LNCaP clone FGC (cell line): ENCODE results near the gene RASD1.

Experiments used
- DNase-seq: peaks from one replicate; pipeline ENCODE4 v3.0.0-alpha.2; 2011; ENCODE audit warnings: low read depth
- H3K4me3 ChIP-seq: 2 replicates; pipeline ENCODE4 v1.5.1; 2011; ENCODE audit warnings: mild to moderate bottlenecking, low read depth, low read length, control low read depth
- CTCF ChIP-seq: IDR thresholded peaks from 2 replicates; pipeline ENCODE4 v1.5.1; 2012; ENCODE audit warnings: mild to moderate bottlenecking; ENCODE audit not compliant: control insufficient read depth, insufficient read depth; ENCODE audit errors: extremely low read depth

Gene RASD1

GRCh38 chr17:17514361-17514992 lies 18.3 kb upstream of the RASD1 start:
- DNase-seq, result no peak
- H3K4me3 ChIP-seq, result no peak overlapping the region
- TF ChIP-seq CTCF, result no peak

GRCh38 chr17:17513626-17514025 lies 17.4 kb upstream of the RASD1 start:
- no peak overlapping the region for H3K4me3 ChIP-seq
- no peak for TF ChIP-seq CTCF
- no peak for DNase-seq

GRCh38 chr17:17512866-17513265 lies 16.7 kb upstream of the RASD1 start:
- H3K4me3 ChIP-seq, result no peak overlapping the region
- no peak for TF ChIP-seq CTCF
- no peak for DNase-seq

- H3K4me3 ChIP-seq, result no peak overlapping the region
- DNase-seq, result no peak
- no peak for TF ChIP-seq CTCF
Measured at GRCh38 chr17:17511881-17512858, 16.0 kb upstream of the RASD1 start.

- no peak for TF ChIP-seq CTCF
- no peak overlapping the region for H3K4me3 ChIP-seq
- no peak for DNase-seq
Measured at GRCh38 chr17:17511293-17511741, 15.1 kb upstream of the RASD1 start.

- no peak overlapping the region for H3K4me3 ChIP-seq
- no peak for TF ChIP-seq CTCF
- DNase-seq, result no peak
Measured at GRCh38 chr17:17510456-17511292, 14.5 kb upstream of the RASD1 start.
